Psoas muscle (tissue), 8 donors: Measurements from ENCODE around the gene COL27A1. TPM values are rescaled to one million over a fixed set of nuclear protein-coding genes. Genes with fewer than 3 reads are reported as not detected.

Source experiments
- ATAC-seq, 4 donors: fragments of 200-7000 bp; cut with Tn5 transposase; one replicate each; pipeline ENCODE4 v1.9.1; 2020; ENCODE audit warnings: moderate library complexity in 3 of 4, mild to moderate bottlenecking in 2 of 4
- DNase-seq, 2 donors: peaks; one replicate each; pipeline ENCODE4 v3.0.0-alpha.2; 2020
- H3K27ac ChIP-seq: fragments of 200-600 bp; one replicate; pipeline ENCODE4 v1.8.0; 2022
- H3K27me3 ChIP-seq, 3 donors: fragments of 200-600 bp in 1 of 3; one replicate each; pipeline versions ENCODE4 v1.6.1 to v1.8.0; 2013 to 2022; ENCODE audit warnings: low read length in 2 of 3, mild to moderate bottlenecking in 2 of 3, moderate library complexity in 1 of 3; ENCODE audit not compliant: insufficient read depth in 3 of 3
- H3K36me3 ChIP-seq, 2 donors: fragments of 200-600 bp in 1 of 2; one replicate each; pipeline versions ENCODE4 v1.6.1 to v1.8.0; 2013 to 2022; ENCODE audit warnings: low read depth in 1 of 2, mild to moderate bottlenecking in 1 of 2, moderate library complexity in 1 of 2; ENCODE audit not compliant: insufficient read depth in 1 of 2
- H3K4me1 ChIP-seq: fragments of 200-600 bp; one replicate; pipeline ENCODE4 v1.8.0; 2022
- H3K4me3 ChIP-seq: fragments of 200-600 bp; one replicate; pipeline ENCODE4 v1.8.0; 2022; ENCODE audit warnings: mild to moderate bottlenecking
- H3K9me3 ChIP-seq: fragments of 200-600 bp; one replicate; pipeline ENCODE4 v1.8.0; 2022
- WGBS, 3 donors: extraction: QIAGEN DNeasy Blood & Tissue Kit; methylation state at CpG; one replicate each; pipeline versions ENCODE4 v1.1.6 to v1.1.7; 2013; 5-methylcytosine and 5-hydroxymethylcytosine counted together
- intact Hi-C, 2 donors: fragments of 100-400 bp; cut with DNase I; formaldehyde crosslinking; loops; one replicate each; pipeline versions ENCODE4 v1.11.0 to v1.14.2; 2022
- polyA plus RNA-seq, 3 donors: library from polyadenylated mRNA; stranded (reverse); fragments of 200-250 nt; gene quantifications; one replicate each; pipeline ENCODE4 v1.2.3, GENCODE V29; 2013
- total RNA-seq, 4 donors: library from RNA; stranded (reverse); fragmentation: NEBNext Ultra II Directional in 2 of 4; extraction: Animal tissue kit (Norgen Biotek cat#: 25700) in 2 of 4; gene quantifications; one replicate each; pipeline versions ENCODE4 v1.2.1 to v1.2.4, GENCODE V29; 2021 to 2023
- TF ChIP-seq, protein P1 (sequence below): fragments of 200-600 bp; IDR thresholded peaks from one replicate; pipeline ENCODE4 v1.8.0; 2022; ENCODE audit warnings: antibody characterized with exemption
- donor health status: healthy with polysubstance abuse.
- donor health status: DM: no; HTN: no; CAD: no; lungs with moderate emphysema.
- donor health status: Bipolar disorder and iron deficiency.
- donor health status: healthy.
- donor health status: DM: yes; HTN: yes; CAD: no.
- donor health status: DM: no; HTN: no; CAD: no.
- donor health status: DM: no; HTN: no; CAD: no.
- donor health status: DM: yes; HTN: yes; CAD: no.

COL27A1 gene
- total and polyA plus RNA-seq, 7 donors = 1.1 to 8.5 (median 3.9) TPM

DNA sequence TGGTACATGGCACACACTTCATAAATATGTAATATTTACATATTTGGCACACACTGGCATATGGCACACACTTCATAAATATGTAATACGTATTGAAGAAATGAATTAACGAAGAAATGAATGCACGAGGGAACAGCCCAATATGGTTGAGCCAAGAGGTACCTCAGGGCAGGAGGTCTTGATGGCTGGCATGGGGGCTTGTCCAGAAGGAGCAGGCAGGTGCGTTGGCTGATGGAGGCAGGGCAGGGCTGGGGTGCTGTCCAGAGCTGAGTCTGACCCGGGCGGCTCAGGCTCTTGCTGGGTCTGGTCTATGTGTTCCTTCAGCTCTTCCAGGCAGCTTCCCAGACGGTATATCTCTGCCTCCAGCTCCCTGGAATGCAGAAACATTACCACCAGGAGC lies 206.2 kb downstream of the COL27A1 start:
- TF ChIP-seq, protein P1, sequence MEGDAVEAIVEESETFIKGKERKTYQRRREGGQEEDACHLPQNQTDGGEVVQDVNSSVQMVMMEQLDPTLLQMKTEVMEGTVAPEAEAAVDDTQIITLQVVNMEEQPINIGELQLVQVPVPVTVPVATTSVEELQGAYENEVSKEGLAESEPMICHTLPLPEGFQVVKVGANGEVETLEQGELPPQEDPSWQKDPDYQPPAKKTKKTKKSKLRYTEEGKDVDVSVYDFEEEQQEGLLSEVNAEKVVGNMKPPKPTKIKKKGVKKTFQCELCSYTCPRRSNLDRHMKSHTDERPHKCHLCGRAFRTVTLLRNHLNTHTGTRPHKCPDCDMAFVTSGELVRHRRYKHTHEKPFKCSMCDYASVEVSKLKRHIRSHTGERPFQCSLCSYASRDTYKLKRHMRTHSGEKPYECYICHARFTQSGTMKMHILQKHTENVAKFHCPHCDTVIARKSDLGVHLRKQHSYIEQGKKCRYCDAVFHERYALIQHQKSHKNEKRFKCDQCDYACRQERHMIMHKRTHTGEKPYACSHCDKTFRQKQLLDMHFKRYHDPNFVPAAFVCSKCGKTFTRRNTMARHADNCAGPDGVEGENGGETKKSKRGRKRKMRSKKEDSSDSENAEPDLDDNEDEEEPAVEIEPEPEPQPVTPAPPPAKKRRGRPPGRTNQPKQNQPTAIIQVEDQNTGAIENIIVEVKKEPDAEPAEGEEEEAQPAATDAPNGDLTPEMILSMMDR = no peak
- ATAC-seq = no peak
- no peak overlapping the region for H3K4me3 ChIP-seq
- H3K9me3 ChIP-seq = no peaks in the 10 kb centered on the region
- 93 to 98% (median 94%) methylated on average over 7 of the region's 7 CpGs for WGBS, 3 donors
- intact Hi-C loops = no loop called here
- H3K4me1 ChIP-seq = no peaks in the 10 kb centered on the region
- no peak overlapping the region for H3K27ac ChIP-seq
- peaks cover 0 to 52% of the 10 kb centered on the region in 2 donors for H3K36me3 ChIP-seq
- no peaks in the 10 kb centered on the region for H3K27me3 ChIP-seq
- DNase-seq = no peak

Other genes with a start within 250 kb of the COL27A1 start
- under 1 TPM in 2 of 4 donors, not detected in 2; 0.16 to 0.84 TPM for gene AMBP, start 77.2 kb upstream of the COL27A1 start, total RNA-seq
- not detected for gene AMBP, start 77.2 kb upstream of the COL27A1 start, polyA plus RNA-seq
- under 1 TPM in 1 of 4 donors, not detected in 3; 0.13 TPM for gene KIF12, start 56.2 kb upstream of the COL27A1 start, total RNA-seq
- gene KIF12, start 56.2 kb upstream of the COL27A1 start, polyA plus RNA-seq = under 1 TPM in 2 of 3 donors, not detected in 1; 0.03 to 0.04 TPM
- 1 to 10 TPM in 2 of 4 donors, not detected in 2; 1.8 to 2.8 TPM for gene ORM1, start 167.6 kb downstream of the COL27A1 start, total RNA-seq
- gene ORM1, start 167.6 kb downstream of the COL27A1 start, polyA plus RNA-seq = under 1 TPM in 2 of 3 donors, not detected in 1; 0.21 to 0.63 TPM
- not detected for gene ORM2, start 174.3 kb downstream of the COL27A1 start, total RNA-seq
- under 1 TPM in 1 of 3 donors, not detected in 2; 0.68 TPM for gene ORM2, start 174.3 kb downstream of the COL27A1 start, polyA plus RNA-seq
- 1 to 10 TPM; 2.3 to 3.9 (median 2.9) TPM for gene AKNA, start 232.4 kb downstream of the COL27A1 start, total RNA-seq
- 1 to 10 TPM; 1.5 to 2.1 (median 1.9) TPM for gene AKNA, start 232.4 kb downstream of the COL27A1 start, polyA plus RNA-seq